Stimulated activated CD8-positive, alpha-beta memory T cell treated with anti-CD3 and anti-CD28 coated beads, Interleukin-4, amount 100 ng/mL, for 24 hours (primary cell): Measurements from ENCODE around the gene FRMPD2.

ENCODE experiments used
- DNase-seq: peaks from one replicate; pipeline ENCODE4 v3.0.0-alpha.2; 2020; ENCODE audit warnings: low read depth

Gene FRMPD2

GRCh38 chr10:48274636-48275035 is at the start of gene FRMPD2:
FRMPD2 (minus strand) TSS chr10:48274696; CDS start chr10:48274567, 129 bp downstream.
- DNase-seq: no peak

- no peak for DNase-seq
Observed at GRCh38 chr10:48322017-48322416, 47.5 kb upstream of the FRMPD2 start.

- no peak for DNase-seq
Observed at GRCh38 chr10:48317321-48317990, 43.0 kb upstream of the FRMPD2 start.

- no peak for DNase-seq
Observed at GRCh38 chr10:48316236-48316635, 41.7 kb upstream of the FRMPD2 start.

- no peak for DNase-seq
Observed at GRCh38 chr10:48314107-48314506, 39.6 kb upstream of the FRMPD2 start.

- DNase-seq: no peak
Observed at GRCh38 chr10:48309711-48310226, 35.3 kb upstream of the FRMPD2 start.

- DNase-seq: no peak
Observed at GRCh38 chr10:48307711-48308018, 33.2 kb upstream of the FRMPD2 start.

- DNase-seq: peak; percentile 55
Observed at GRCh38 chr10:48306870-48307710, 32.6 kb upstream of the FRMPD2 start.

GRCh38 chr10:48306265-48306869 is 31.9 kb upstream of the FRMPD2 start, which contains the start of gene MAPK8:
MAPK8 (plus strand) TSS chr10:48306677; CDS start chr10:48401661, 94,984 bp downstream.
- peak; percentile 90 for DNase-seq

GRCh38 chr10:48305905-48306264 is 31.4 kb upstream of the FRMPD2 start:
- no peak for DNase-seq

- no peak for DNase-seq
Observed at GRCh38 chr10:48302515-48303476, 28.3 kb upstream of the FRMPD2 start.

GRCh38 chr10:48300556-48300955 is 26.1 kb upstream of the FRMPD2 start:
- no peak for DNase-seq

- DNase-seq: no peak
Observed at GRCh38 chr10:48299692-48300091, 25.2 kb upstream of the FRMPD2 start.

GRCh38 chr10:48299066-48299465 is 24.6 kb upstream of the FRMPD2 start:
- no peak for DNase-seq

- DNase-seq: no peak
Observed at GRCh38 chr10:48296576-48297098, 22.1 kb upstream of the FRMPD2 start.

GRCh38 chr10:48294431-48294830 is 19.9 kb upstream of the FRMPD2 start:
- DNase-seq: no peak

- DNase-seq: no peak
Observed at GRCh38 chr10:48292616-48293015, 18.1 kb upstream of the FRMPD2 start.

GRCh38 chr10:48291190-48291589 is 16.7 kb upstream of the FRMPD2 start:
- DNase-seq: no peak

- DNase-seq: no peak
Observed at GRCh38 chr10:48290286-48290685, 15.8 kb upstream of the FRMPD2 start.

- DNase-seq: peak; percentile 13
Observed at GRCh38 chr10:48289501-48290238, 15.2 kb upstream of the FRMPD2 start.

- no peak for DNase-seq
Observed at GRCh38 chr10:48288661-48289060, 14.2 kb upstream of the FRMPD2 start.
